NCI-H1417 treated with DMSO at 0.1 percent for 48 hours (cell line): Measurements from ENCODE around the gene EPS8.
"Not testable (repeated sequence)": the region's sequence is repeated elsewhere in the genome, so short reads cannot be mapped to it uniquely, and the experiment has no call there.

Source experiments
- DNase-seq: peaks from one replicate; lab custom pipeline; 2025; lab: John Stamatoyannopoulos, UW

Gene EPS8

GRCh38 chr12:15756822-15757221, 32.4 kb downstream of the EPS8 start:
- DNase-seq = no peak

GRCh38 chr12:15754233-15754632, 35.0 kb downstream of the EPS8 start:
- DNase-seq = no peak

- no peak for DNase-seq
Measured at GRCh38 chr12:15752785-15753184, 36.4 kb downstream of the EPS8 start.

GRCh38 chr12:15751741-15752140, 37.4 kb downstream of the EPS8 start:
- no peak for DNase-seq

GRCh38 chr12:15749937-15750336, 39.3 kb downstream of the EPS8 start:
- no peak for DNase-seq

- not testable (repeated sequence) for DNase-seq
Measured at GRCh38 chr12:15741870-15742269, 47.3 kb downstream of the EPS8 start.

GRCh38 chr12:15741082-15741481, 48.1 kb downstream of the EPS8 start:
- DNase-seq = no peak

GRCh38 chr12:15740389-15740788, 48.8 kb downstream of the EPS8 start:
- DNase-seq = not testable (repeated sequence)

- DNase-seq = no peak
Measured at GRCh38 chr12:15738438-15739015, 50.7 kb downstream of the EPS8 start.

GRCh38 chr12:15735837-15736615, 53.2 kb downstream of the EPS8 start:
- no peak for DNase-seq

GRCh38 chr12:15733136-15733535, 56.1 kb downstream of the EPS8 start:
- no peak for DNase-seq

- DNase-seq = no peak
Measured at GRCh38 chr12:15732341-15733061, 56.7 kb downstream of the EPS8 start.

GRCh38 chr12:15731940-15732339, 57.2 kb downstream of the EPS8 start:
- no peak for DNase-seq

- no peak for DNase-seq
Measured at GRCh38 chr12:15729097-15729496, 60.1 kb downstream of the EPS8 start.

- DNase-seq = no peak
Measured at GRCh38 chr12:15728118-15728598, 61.0 kb downstream of the EPS8 start.

GRCh38 chr12:15726878-15727150, 62.4 kb downstream of the EPS8 start:
- no peak for DNase-seq

GRCh38 chr12:15726027-15726877, 62.9 kb downstream of the EPS8 start:
- DNase-seq = no peak

- DNase-seq = no peak
Measured at GRCh38 chr12:15722951-15723350, 66.2 kb downstream of the EPS8 start.

GRCh38 chr12:15721316-15722115, 67.7 kb downstream of the EPS8 start:
- DNase-seq = no peak

- no peak for DNase-seq
Measured at GRCh38 chr12:15720295-15720694, 68.9 kb downstream of the EPS8 start.

GRCh38 chr12:15719230-15719629, 70.0 kb downstream of the EPS8 start:
- peak; percentile 48 for DNase-seq
